ENCODE data around the gene RLBP1. TPM values are rescaled to one million over a fixed set of nuclear protein-coding genes. Genes with fewer than 3 reads are reported as not detected.

Gene RLBP1
- total RNA-seq, 1 experiment from 2014 or later, result not detected

GRCh38 chr15:89226359-89227221, 5.2 kb upstream of the RLBP1 start:
- H3K4me2 ChIP-seq, result no peak overlapping the region
- no peaks in the 10 kb centered on the region for H3K9me3 ChIP-seq (ENCODE audit: insufficient read depth, low read depth)
- BruUV-seq (replicated peaks), result no TSS peak
- no peaks in the 10 kb centered on the region for H3F3A ChIP-seq (ENCODE audit: insufficient read depth, low read depth)
- no peak overlapping the region for H3K4me3 ChIP-seq
- intact Hi-C loops (cut with micrococcal nuclease; ENCODE audit: unreplicated experiment), result no loop called here
- no peaks in the 10 kb centered on the region for H3K27me3 ChIP-seq (ENCODE audit: insufficient read depth, low read depth)
- ChIA-PET POLR2A (ENCODE audit: unreplicated experiment) (no interaction called here), CTCF (no interaction called here)
- H3K27ac ChIP-seq, result no peak overlapping the region
- H3K9me2 ChIP-seq (ENCODE audit: insufficient read depth), result no peaks in the 10 kb centered on the region; the same call in 1 of the 2 replicates
- no peak overlapping the region for H2AFZ ChIP-seq
- no peaks in the 10 kb centered on the region for H3K36me3 ChIP-seq (ENCODE audit: low read depth)
- no peaks in the 10 kb centered on the region for H3K4me1 ChIP-seq (replicated peaks; ENCODE audit: insufficient read depth)
- DNase-seq, result no peak
- H3K79me2 ChIP-seq (ENCODE audit: low read depth), result no peaks in the 10 kb centered on the region
- TF ChIP-seq CTCF (conservative IDR thresholded peaks at IDR 0.05) (no peak), EZH2 (IDR thresholded peaks at IDR 0.05; ENCODE audit: low read depth) (no peak)
- no peaks in the 10 kb centered on the region for H4K20me1 ChIP-seq (ENCODE audit: insufficient read depth)

- Histone ChIP-seq H3K4me2 (no peak overlapping the region), H2AFZ (no peak overlapping the region), H3K4me1 (replicated peaks; ENCODE audit: insufficient read depth) (no peaks in the 10 kb centered on the region), H3K4me3 (no peak overlapping the region), H3K9me3 (ENCODE audit: insufficient read depth, low read depth) (no peaks in the 10 kb centered on the region), H3K36me3 (ENCODE audit: low read depth) (no peaks in the 10 kb centered on the region), H3K27ac (no peak overlapping the region), H3K79me2 (ENCODE audit: low read depth) (no peaks in the 10 kb centered on the region), H3K9me2 (ENCODE audit: insufficient read depth) (no peaks in the 10 kb centered on the region; the same call in 1 of the 2 replicates), H4K20me1 (ENCODE audit: insufficient read depth) (no peaks in the 10 kb centered on the region), H3K27me3 (ENCODE audit: insufficient read depth, low read depth) (no peaks in the 10 kb centered on the region), H3F3A (ENCODE audit: insufficient read depth, low read depth) (no peaks in the 10 kb centered on the region)
- ChIA-PET POLR2A (ENCODE audit: unreplicated experiment) (no interaction called here), CTCF (no interaction called here)
- DNase-seq, result no peak
- TF ChIP-seq CTCF (conservative IDR thresholded peaks at IDR 0.05) (no peak), EZH2 (IDR thresholded peaks at IDR 0.05; ENCODE audit: low read depth) (no peak)
- BruUV-seq (replicated peaks), result no TSS peak
- intact Hi-C loops (cut with micrococcal nuclease; ENCODE audit: unreplicated experiment), result no loop called here
Observed at GRCh38 chr15:89225588-89225987, 4.2 kb upstream of the RLBP1 start.

GRCh38 chr15:89218531-89218930, 2.8 kb downstream of the RLBP1 start:
- DNase-seq, result no peak
- H3K27me3 ChIP-seq (ENCODE audit: insufficient read depth, low read depth), result peaks cover 15% of the 10 kb centered on the region; the same call in 1 of the 2 replicates
- no peaks in the 10 kb centered on the region for H3F3A ChIP-seq (ENCODE audit: insufficient read depth, low read depth)
- no peaks in the 10 kb centered on the region for H3K9me2 ChIP-seq (ENCODE audit: insufficient read depth)
- no peak overlapping the region for H2AFZ ChIP-seq
- H3K4me1 ChIP-seq (replicated peaks; ENCODE audit: insufficient read depth), result no peaks in the 10 kb centered on the region
- H3K9me3 ChIP-seq (ENCODE audit: insufficient read depth, low read depth), result no peaks in the 10 kb centered on the region
- ChIA-PET CTCF (no interaction called here), POLR2A (ENCODE audit: unreplicated experiment) (no interaction called here)
- H4K20me1 ChIP-seq (ENCODE audit: insufficient read depth), result no peaks in the 10 kb centered on the region
- TF ChIP-seq CTCF (conservative IDR thresholded peaks at IDR 0.05), result no peak
- no peak for TF ChIP-seq EZH2 (IDR thresholded peaks at IDR 0.05; ENCODE audit: low read depth)
- intact Hi-C loops (cut with micrococcal nuclease; ENCODE audit: unreplicated experiment), result no loop called here
- H3K36me3 ChIP-seq (ENCODE audit: low read depth), result no peaks in the 10 kb centered on the region
- H3K4me3 ChIP-seq, result no peak overlapping the region
- no peaks in the 10 kb centered on the region for H3K79me2 ChIP-seq (ENCODE audit: low read depth)
- H3K27ac ChIP-seq, result no peak overlapping the region
- no TSS peak for BruUV-seq (replicated peaks)
- no peak overlapping the region for H3K4me2 ChIP-seq
